GM12878 (cell line): ENCODE results near the gene DNMT3A.
A peak's percentile ranks its signal among the peaks of the same experiment; 100 is the strongest.

Experiments
- CTCF ChIP-seq, 3 experiments: IDR thresholded peaks in 2 of 3; conservative IDR thresholded peaks in 1 of 3; 2 replicates each; pipeline ENCODE4 v1.5.1; 2011; ENCODE audit warnings: low read depth in 3 of 3, low read length in 3 of 3, mild to moderate bottlenecking in 3 of 3, control low read depth in 2 of 3, moderate library complexity in 2 of 3, inconsistent platforms in 1 of 3, mixed read lengths in 1 of 3; ENCODE audit not compliant: control insufficient read depth in 2 of 3, insufficient read depth in 1 of 3; ENCODE audit errors: extremely low read depth in 1 of 3
- JUNB ChIP-seq: IDR thresholded peaks from 2 replicates; pipeline ENCODE4 v1.6.1; 2016; ENCODE audit warnings: antibody characterized with exemption, mild to moderate bottlenecking
- JUND ChIP-seq: IDR thresholded peaks from 2 replicates; pipeline ENCODE4 v1.6.1; 2012; ENCODE audit warnings: low read depth, mild to moderate bottlenecking, low read length, improper control_type of control experiment, moderate library complexity
- NFIC ChIP-seq: IDR thresholded peaks from 2 replicates; pipeline ENCODE4 v1.6.1; 2012; ENCODE audit warnings: low read depth, mild to moderate bottlenecking, inconsistent platforms, low read length, moderate library complexity
- PML ChIP-seq: IDR thresholded peaks from 2 replicates; pipeline ENCODE4 v1.6.1; 2012; ENCODE audit warnings: low read length, inconsistent platforms
- RELA ChIP-seq: fragments of 450-650 bp; IDR thresholded peaks from 2 replicates; pipeline ENCODE4 v1.8.0; 2014; ENCODE audit warnings: borderline replicate concordance; ENCODE audit not compliant: partially characterized antibody
- SPI1 ChIP-seq: IDR thresholded peaks from 2 replicates; pipeline ENCODE4 v1.6.1; 2011; ENCODE audit warnings: low read depth, mild to moderate bottlenecking, low read length, moderate library complexity, borderline replicate concordance; ENCODE audit not compliant: insufficient read depth
- SRF ChIP-seq, 2 experiments: IDR thresholded peaks; 2 replicates each; pipeline ENCODE4 v1.6.1; 2011; ENCODE audit warnings: low read depth in 2 of 2, low read length in 2 of 2, mild to moderate bottlenecking in 1 of 2, moderate library complexity in 1 of 2
- WRNIP1 ChIP-seq: IDR thresholded peaks from 2 replicates; pipeline ENCODE4 v1.6.1; 2011; ENCODE audit warnings: low read depth, low read length, improper control_type of control experiment, borderline replicate concordance

- TF ChIP-seq SRF (IDR thresholded peaks at IDR 0.05; ENCODE audit: low read depth in 2 of 2, low read length in 2 of 2) = no peak
- TF ChIP-seq SPI1 = no peak
- TF ChIP-seq JUND = no peak
- TF ChIP-seq JUNB = no peak
- peak in 1 of 3 experiments; percentile 5; a peak in 1 of 6 replicates for TF ChIP-seq CTCF (IDR thresholded peaks at IDR 0.05 in 2 of 3, conservative IDR thresholded peaks at IDR 0.05 in 1 of 3; ENCODE audit: control insufficient read depth in 2 of 3, extremely low read depth in 1 of 3, insufficient read depth in 1 of 3, low read depth in 3 of 3, low read length in 3 of 3)
- TF ChIP-seq PML = no peak
- no peak for TF ChIP-seq RELA
- no peak for TF ChIP-seq WRNIP1
- no peak for TF ChIP-seq NFIC
Measured at GRCh38 chr2:25297738-25298137, 44.0 kb downstream of the DNMT3A start.
